Measurements from ENCODE around the gene PRLR.
"Not testable (repeated sequence)": the region's sequence is repeated elsewhere in the genome, so short reads cannot be mapped to it uniquely, and the experiment has no call there.

PRLR gene

DNA sequence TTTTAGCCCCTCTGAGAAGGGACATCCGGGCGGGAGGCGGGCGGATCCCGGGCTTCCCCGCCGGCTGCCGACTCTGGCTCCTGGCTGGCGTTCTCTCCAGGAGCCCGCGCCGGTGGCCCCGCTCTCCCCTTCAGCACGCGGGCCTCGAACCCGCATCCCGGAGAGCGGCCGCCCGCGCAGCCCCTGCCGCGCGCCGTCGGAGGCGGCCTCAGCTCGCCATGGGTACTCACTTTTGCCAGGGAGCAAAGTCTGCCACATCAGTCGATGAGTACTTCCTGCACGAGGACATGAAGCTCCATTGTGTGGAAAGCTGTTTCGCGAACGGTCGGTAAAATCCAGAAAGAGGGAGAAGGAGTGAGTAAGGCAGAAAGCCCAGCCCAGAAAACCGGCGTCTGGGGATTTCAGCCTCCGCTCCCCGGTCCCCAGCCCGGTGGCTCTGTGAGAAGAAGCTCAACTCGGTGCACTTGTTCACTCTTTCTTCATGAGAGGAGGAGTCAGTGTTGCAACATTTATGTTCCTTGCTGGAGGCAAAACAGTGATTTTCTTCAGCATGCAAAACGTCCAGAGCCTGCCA, at the start of gene PRLR:
Gene PRLR (minus strand): TSS at position 450 of the 574 bp plus-strand sequence. CDS start 140,867 bp downstream, outside the sequence.
- DNase-seq, result no peak

DNA sequence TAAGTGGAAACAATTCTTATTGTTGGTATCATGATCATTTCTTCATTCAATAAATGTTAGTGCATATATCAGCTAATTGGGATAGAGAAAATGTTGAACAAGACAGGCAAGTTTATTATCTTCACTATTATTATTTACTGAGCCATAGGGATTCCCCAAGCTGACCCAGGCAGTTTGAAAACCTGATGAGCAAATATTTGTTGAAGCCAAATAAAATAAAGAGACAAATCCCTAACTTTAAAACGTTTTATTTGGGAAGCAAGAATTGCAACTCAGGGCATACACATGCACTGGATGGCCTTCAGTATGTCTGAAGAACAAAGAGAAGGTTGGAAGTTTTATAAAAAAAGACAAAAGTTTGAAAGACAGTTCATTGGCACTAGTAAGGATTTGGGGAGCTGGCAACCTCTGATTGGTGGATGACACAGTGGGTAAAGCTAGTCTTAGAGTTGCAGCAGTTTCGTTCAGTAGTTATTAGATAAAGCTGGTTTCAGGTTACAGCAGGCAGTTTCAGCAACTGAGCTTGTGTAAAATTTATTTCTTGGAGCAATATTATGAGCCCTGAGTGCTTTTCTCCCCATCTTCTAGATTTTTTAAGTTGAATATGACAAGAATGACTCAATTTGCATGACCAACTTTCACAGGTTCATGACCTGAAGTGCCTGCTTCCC, 44.7 kb upstream of the PRLR start:
- DNase-seq, result no peak

DNA sequence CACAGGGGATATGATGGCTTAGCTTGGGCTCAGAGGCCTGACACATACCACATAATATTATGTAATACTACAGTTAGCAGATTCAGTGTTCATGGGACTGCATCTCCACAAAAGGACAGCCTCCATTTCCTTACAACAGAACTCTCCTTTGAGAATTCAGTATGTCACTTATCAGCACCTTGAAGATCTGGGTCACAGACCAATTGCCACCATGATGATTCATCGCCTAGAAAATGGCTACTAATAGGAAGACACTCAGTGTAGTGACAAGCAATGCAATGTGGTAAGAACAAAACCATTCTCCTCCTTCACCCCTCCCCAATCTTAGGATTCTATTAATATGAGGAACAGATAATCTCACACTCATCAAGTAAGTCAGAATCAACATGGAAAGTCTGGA, 38.7 kb upstream of the PRLR start:
- DNase-seq, result no peak

DNA sequence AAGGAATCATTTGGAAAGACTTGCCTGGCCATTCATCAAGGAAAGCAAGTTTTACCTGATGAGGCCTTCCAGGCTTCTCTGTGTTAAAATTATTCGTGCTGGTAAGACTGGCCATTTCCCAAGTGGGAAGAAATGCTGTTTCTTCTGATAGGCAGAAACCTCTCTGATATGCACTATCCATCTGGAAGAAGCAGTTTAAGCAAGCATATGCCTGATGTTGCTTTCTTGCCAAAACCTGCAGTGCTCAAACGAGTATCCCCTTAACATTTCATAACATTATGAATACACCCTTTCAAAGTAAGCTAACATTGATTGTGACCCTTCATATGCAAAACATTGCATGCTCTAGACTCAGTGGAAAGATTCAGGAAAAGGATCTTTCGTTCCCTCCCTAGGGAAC, 36.0 kb upstream of the PRLR start:
- no peak for DNase-seq

DNA sequence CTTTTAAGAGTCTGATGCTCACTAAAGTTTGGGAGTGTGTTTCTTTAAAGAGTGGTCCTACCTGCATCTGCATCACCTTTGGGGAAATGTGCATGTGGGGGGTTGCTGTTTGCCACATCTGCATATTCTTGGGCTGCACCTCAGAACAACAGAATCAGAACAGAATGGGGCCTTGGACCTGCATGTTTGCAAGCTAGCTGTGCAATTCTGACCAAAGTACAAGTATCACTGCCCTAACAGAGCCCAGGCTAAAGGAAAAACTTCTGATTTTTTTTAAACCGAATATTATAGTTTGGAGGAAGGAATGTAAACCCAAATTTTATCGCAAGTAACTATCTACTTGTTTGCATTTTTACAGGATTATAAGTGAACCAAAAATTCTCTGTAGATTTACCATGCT, 34.2 kb upstream of the PRLR start:
- no peak for DNase-seq

DNA sequence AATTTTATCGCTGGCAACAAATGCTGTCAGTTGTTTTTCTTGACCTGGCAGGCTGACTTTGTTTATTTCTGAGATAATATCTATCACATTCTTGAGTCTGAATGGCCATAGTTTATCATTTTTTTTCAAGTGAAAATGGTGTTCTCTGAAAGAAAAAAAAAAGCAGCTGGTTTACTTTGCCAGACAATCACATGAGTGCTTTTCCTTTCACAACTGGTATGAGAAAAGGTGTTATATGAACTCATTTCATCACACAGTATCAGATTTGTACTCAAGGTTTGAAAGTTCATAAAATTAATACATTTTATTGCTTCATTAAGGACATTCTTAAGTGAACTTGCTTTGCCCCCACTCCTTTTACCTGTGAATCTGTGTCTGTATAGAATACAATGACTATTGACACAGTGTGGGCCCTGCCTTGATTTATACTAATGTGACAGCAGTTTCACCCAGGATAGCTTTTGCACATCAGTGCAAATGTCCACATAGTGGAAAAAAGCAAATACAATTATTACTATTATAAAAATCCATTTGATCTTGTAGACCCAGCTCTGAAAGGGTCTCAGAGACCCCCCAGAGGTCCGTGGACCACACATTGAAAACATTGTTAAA, 33.1 kb upstream of the PRLR start:
- DNase-seq, result no peak

DNA sequence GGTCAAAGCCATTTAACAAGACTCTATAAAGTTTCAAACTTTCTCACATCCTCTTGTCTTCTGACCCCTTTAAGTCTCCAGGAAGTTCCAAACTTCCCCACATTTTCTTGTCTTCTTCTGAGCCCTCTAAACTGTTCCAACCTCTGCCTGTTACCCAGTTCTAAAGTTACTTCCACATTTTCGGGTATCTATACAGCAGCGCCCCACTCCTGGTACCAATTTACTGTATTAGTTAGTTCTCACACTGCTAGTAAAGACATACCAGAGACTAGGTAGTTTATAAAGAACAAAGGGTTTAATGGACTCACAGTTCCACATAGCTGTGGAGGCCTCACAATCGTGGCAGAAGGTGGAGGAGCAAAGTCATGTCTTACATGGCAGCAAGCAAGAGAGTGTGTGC, 23.3 kb upstream of the PRLR start:
- DNase-seq, result no peak

DNA sequence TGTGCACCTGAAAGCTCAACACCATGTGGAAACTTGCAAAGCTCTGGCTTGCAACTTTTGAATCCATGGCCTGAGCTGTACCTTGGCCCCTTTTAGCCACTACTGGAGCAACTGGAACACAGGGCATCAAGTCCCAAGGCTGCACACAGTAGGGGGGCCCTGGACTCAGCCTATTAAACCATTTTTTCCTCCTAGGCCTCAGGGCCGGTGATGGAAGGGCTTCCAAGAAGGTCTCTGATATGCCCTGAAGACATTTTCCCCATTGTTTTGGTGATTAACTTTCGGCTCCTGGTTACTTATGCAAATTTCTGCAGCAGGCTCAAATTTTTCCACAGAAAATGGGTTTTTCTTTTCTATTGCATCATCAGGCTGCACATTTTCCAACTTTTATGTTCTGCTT, 22.7 kb upstream of the PRLR start:
- no peak for DNase-seq

DNA sequence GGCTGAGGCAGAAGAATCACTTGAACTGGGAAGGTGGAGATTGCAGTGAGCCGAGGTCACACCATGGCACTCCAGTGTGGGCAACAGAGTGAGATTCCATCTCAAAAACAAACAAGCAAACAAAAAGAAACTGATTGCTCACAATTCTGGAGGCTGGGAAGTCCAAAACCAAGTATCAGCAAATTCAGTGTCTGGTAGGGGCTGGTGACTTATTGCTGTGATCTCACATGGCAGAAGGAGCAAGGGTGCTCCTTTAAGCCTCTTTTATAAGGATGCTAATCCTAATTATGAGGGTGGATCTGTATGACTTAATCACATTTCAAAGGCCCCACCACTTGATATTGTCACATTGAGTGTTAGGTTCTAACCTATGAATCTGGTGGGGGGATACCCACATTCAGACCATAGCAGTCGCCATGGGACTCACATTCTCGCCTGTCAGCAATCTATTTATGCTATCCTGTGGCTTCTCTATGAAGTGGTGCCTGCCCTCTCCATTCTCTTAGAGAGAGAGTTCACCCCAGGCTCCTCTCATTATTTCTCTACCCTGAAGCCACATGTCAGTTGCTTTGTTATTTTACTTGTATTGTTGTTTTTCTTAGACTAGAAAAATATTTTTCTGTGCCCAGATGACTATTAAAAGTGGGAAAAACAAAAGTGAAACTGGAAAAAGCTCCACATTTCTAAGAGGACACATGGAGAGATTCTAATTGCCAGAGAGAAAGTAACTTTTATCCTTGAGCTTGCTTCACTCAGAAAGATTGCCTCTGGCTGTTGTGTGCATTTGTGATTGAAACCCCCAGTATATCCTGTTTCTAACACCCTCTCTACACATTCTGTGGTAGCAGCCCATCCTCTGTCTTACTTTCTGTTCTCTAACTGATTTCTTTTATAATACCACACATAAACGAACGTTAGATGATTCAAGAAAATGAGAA, 18.8 kb upstream of the PRLR start:
- no peak for DNase-seq

DNA sequence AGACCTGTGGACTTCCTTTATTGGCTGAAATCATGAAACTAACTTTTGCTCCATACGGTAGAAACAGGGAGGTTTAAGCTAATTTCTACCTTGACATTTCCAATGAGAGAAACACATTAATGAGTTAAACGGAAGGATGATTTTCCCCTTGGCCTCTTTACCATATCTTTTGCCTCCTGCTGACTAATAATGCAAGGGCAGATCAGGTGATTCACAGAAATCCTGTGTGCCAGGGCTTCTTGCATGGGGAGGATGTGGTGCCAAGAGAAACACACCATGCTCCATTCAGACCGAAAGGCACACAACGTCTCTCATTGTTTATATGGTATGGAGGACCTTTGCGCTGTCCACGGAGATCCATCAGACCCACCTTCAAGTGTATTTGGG, 17.4 kb upstream of the PRLR start:
- DNase-seq, result no peak

DNA sequence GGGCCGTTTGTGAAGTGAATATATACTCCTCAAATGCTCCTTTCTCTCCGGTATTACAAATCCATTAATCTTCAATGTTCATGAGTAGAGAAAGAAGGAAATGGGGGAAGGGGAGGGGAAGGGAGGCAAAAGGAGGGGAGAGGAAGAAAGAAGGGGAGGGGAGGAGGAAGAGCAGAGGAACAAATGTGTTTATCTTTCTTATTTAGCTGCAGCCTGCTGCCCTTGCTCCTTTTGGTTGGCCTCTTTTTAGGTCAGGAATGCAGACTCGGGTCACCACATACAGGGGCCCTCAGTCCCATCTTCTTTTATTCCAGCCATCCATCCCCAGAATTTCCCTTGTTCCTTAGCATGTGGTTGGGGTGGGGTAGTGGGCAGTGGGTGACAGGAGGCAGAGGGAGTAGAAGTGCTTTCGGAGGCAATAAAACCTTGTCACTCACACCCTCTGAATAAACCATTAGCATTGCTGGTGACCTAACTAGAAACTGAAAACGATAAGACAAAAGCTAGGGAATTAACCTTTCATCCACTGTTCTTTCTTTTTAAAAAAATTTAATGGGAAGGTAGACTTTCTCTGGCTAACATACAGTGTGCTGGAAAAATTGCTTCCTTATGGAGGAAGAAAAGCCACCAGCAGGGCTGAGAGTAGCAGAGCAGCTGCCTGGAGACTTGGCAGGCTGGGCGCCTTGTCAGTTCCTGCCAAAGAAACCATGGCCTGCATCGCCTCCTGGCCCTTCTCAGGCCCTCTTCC, 16.8 kb upstream of the PRLR start:
- no peak for DNase-seq

DNA sequence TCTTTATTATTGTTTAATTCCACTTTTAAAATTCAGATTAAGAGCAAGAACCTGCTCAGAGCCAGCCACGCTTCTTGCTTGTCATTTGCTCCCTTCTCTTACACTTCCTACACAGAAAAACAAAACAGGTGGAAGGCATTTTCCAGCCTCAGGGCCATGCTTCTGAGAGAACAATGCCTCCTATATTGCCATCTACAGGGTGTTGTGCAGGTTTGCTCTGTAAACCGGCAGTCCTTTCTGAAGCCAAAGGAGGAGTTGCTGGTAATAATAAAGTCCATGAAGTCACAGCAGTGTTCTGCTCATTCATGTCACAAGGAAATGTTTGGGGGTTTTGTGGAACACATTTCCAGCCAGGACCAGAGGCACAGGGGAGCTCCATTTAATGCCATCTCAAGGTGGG, 16.1 kb upstream of the PRLR start:
- DNase-seq, result no peak

DNA sequence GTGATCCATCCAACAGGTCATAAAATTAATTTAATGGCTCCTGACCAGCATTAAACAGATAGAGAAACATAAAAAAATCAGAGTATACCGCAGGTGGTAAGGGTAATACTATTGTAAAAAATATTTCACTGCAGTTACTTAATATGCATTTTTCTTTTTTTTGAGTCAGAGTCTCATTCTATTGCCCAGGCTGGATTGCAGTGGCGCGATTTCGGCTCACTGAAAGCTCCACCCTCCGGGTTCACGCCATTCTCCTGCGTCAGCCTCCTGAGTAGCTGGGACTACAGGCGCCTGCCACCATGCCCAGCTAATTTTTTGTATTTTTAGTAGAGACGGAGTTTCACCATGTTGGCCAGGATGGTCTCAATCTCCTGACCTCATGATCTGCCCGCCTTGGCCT, 15.1 kb upstream of the PRLR start:
- not testable (repeated sequence) for DNase-seq

DNA sequence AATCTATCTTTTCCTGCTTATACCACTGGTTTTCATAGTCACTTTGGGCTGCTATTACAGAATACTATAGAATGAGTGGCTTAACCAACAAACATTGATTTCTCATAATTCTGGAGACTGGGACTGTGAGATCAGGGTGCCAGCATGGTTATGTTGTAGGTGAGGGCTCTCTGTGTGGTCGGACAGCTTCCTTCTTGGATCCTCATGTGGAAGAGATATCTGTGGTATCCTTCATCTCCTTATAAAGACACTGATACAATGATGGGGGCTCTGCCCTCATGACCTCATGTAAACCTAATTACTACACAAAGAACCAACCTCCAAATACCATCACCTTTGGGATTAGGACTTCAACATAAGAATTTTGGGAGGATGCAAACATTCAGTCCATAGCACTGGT, 13.9 kb upstream of the PRLR start:
- DNase-seq, result no peak

DNA sequence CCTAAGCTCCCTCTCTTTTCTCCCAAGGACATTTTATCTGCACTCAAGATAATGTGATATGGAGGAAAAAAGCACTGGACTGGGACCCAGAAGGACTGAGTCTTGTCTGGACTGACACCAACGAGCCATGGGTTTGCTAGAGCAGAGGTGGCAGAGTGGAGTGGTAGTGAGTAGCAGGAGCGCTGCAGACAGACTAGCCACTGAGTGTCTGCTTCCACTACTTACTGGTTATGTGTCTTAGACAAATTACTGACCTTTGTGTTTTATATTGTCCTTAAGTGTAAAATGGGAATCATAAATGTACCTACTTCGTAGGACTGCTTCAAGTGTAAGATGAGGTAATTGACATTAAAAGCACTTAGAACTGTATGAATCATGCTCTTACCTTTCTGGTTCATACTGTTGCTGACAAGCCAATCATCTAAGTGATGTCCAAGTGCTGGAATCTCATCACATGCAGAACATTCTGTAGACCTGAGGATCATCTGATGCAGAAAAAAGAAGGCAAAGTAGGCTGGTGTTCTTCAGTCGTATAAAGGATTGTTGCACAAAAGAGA, 12.5 kb upstream of the PRLR start:
- no peak for DNase-seq

DNA sequence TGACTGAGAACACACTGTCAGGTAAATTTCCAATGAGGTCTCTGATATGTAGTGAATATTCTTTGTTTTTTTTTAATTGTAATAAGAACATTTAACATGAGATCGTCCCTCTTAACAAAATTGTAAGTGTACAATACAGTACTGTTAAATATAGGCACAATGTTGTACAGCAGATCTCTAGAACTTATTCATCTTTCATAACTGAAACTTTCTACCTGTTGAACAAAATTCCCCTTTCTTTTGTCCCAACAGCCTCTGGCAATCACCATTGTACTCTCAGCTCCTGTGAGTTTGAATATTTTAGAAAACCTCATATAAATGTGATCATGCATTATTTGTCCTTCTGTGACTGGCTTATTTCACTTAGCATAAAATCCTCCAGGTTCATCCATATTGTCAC, 10.6 kb upstream of the PRLR start:
- no peak for DNase-seq

DNA sequence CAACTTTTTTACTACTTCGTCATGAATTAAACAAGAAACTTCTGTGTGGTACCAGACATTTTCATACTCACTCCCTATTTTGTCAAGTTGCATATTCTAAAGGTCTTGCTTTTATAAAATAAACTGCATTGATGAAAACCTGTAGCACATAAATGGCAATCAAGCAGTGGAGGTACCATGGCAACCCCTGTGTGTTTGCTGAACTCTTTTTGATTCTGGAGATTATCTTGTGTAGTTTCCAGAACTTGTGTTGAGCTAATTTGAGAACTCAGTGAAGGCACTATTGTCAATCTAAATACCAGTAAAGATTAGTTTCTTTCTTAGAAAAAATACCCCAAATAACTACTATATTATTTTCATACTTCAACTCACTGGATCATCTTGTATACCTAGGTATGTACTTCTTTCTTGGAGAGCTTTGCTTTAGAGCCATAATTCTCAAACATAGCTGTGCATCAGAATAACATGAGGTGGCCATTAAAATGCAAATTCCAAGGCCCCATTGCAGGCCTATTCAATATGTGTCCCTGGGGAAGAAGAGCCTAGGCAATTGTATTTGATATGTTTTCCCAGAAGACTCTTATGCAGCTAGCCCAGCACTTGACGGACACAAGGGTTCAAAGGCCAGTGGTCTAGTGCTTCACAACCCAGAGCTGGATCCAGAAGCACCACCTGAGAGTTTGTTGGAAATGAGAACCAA, 9.8 kb upstream of the PRLR start:
- DNase-seq, result no peak

DNA sequence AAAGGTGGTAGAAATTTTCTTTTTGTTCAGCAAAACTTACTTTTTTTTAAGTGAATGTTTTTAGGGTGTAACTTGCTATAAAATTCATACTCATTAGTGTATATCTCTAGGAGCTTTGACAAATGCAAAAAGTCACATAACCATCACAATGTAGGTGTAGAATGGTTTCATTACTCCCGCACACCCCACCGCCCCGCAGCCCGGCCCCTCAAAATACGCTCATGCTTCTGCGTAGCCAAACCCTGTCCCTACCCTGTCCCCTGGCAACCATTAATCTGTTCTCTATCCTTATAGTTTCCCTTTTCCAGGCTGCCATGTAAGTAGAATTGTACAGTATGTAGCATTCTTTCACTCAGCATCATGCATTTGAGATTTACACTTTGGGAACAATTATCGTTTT, 9.2 kb upstream of the PRLR start:
- no peak for DNase-seq

DNA sequence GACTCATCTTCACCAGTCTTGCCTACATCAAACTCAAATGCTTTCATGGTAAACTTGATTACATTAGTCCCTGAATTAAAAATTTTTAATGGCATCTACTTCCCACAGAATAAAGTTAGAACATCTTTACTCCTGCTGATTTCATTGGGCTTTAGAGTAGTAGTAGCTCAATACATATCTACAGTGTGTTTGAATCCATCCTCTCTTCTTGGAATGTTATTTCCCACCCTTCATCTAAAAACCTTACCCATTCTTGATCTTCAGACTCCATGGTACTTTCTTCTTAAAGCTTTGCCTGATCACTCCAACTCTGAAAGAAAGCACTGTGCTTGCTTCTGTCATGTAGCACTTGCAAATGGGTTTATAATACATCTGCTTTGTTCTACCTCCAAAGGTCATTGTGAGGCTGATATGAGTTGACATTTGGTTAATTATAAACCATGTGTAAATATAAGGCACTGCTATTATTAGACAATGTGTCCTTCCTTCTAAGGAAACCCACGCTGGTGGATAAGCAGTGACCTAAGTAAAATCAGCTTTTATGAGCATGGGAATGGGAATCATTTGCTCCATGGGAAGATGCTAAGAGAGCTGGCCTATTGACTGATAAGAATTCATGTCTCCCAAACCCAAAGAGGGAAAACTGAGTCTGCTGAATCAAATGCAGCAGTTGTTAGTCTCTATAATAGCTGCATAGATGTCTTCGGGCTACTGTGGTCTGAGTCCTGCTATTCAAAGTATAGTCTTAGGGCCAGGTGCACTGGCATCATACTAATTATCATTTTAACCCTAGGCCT, 7.5 kb upstream of the PRLR start:
- no peak for DNase-seq

DNA sequence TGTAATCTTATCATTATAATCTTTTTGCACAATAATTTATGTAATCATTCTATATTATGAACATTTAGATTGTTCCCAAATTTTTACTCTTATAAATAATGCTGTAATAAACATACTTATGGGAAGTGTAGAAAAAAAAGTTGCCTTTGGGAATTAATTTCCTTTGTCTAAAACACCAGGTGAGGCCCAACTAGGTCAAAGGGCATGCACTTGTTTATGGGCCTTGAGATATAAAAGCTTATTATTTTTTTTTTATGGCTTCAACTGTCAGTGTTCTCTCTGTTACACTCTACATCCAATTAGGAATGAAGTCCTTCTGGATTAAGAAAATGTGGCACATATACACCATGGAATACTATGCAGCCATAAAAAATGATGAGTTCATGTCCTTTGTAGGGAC, 6.5 kb upstream of the PRLR start:
- DNase-seq, result no peak

DNA sequence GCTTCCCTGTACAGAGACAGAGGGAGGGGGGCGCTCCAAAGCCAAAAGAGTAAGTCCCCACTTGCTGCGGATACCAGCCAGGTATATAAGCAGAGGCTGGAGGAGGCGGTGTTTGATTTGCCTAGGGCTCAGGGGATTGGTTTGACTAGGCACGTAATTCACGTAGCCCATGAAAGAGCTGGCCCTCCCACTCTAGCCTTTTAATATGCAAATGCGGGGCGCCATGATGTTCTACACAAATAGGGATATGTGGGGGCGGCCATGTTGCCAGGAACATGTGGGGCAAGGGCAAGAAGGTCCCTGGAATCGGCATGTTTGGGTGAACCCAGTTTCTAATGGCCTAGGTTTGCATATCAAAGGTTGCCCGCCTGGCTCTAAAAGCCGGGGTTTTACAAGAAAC, 3.3 kb upstream of the PRLR start:
- no peak for DNase-seq

All from NCI-H524 treated with DMSO at 0.1 percent for 48 hours (cell line).